ENCODE results near the gene SPOCK1. TPM values are rescaled to one million over a fixed set of nuclear protein-coding genes. Genes with fewer than 3 reads are reported as not detected.

SPOCK1 gene
- total and polyA plus RNA-seq, 4 donors = 0.07 to 0.18 (median 0.17) TPM; not detected in 1

DNA sequence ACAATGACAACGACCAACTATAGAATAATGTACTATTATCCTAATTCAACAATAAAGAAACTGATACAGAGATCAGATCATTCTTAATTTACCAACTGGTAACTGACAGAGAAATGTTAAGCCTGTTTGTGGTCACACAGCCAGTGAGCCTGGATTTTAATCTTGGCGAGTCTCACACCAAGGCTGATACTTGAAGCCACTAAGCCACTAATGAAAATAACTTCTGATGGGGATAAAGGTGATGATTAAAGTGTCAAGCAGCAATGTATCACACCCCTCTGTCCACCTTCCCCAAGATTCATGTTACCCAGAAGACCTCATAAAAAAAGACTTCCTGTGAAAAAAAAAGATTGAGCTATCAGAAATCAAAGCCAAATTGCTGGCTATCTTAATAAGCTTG is 350.5 kb downstream of the SPOCK1 start:
- Histone ChIP-seq H3K9ac (ENCODE audit: low read depth in 1 of 2, low read length in 2 of 2) (no peak overlapping the region), H3K36me3 (ENCODE audit: control insufficient read depth in 4 of 4, insufficient read depth in 3 of 4, low read depth in 1 of 4, low read length in 3 of 4) (no peaks in the 10 kb centered on the region), H3K27me3 (ENCODE audit: control insufficient read depth in 4 of 4, insufficient read depth in 4 of 4, low read length in 3 of 4) (no peaks in the 10 kb centered on the region), H3K4me1 (ENCODE audit: control insufficient read depth in 4 of 4, insufficient read depth in 4 of 4, low read length in 3 of 4) (peaks cover 0 to 1% (median 0%) of the 10 kb centered on the region in 4 donors), H3K9me3 (ENCODE audit: control insufficient read depth in 4 of 4, low read length in 3 of 4) (no peaks in the 10 kb centered on the region), H3K4me3 (ENCODE audit: low read depth in 1 of 3, low read length in 3 of 3) (no peak overlapping the region), H3K27ac (ENCODE audit: low read depth in 1 of 2, low read length in 2 of 2) (no peak overlapping the region)
- TF ChIP-seq JUND (IDR thresholded peaks at IDR 0.05) (no peak), TAF1 (conservative IDR thresholded peaks at IDR 0.05) (no peak), SP1 (IDR thresholded peaks at IDR 0.05) (no peak), HNF4A (conservative IDR thresholded peaks at IDR 0.05) (no peak), HNF4G (IDR thresholded peaks at IDR 0.05) (no peak), FOXA2 (IDR thresholded peaks at IDR 0.05) (no peak), GABPA (IDR thresholded peaks at IDR 0.05 in 1 of 2, conservative IDR thresholded peaks at IDR 0.05 in 1 of 2) (no peak), RAD21 (IDR thresholded peaks at IDR 0.05) (no peak), FOXA1 (IDR thresholded peaks at IDR 0.05) (no peak), EGR1 (IDR thresholded peaks at IDR 0.05; ENCODE audit: low read depth in 2 of 2) (no peak), YY1 (IDR thresholded peaks at IDR 0.05) (no peak), NR2F2 (IDR thresholded peaks at IDR 0.05) (no peak), RXRA (IDR thresholded peaks at IDR 0.05) (no peak)
- TF ChIP-seq, protein P1, sequence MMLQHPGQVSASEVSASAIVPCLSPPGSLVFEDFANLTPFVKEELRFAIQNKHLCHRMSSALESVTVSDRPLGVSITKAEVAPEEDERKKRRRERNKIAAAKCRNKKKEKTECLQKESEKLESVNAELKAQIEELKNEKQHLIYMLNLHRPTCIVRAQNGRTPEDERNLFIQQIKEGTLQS (IDR thresholded peaks at IDR 0.05) = no peak
- TF ChIP-seq, protein P2, sequence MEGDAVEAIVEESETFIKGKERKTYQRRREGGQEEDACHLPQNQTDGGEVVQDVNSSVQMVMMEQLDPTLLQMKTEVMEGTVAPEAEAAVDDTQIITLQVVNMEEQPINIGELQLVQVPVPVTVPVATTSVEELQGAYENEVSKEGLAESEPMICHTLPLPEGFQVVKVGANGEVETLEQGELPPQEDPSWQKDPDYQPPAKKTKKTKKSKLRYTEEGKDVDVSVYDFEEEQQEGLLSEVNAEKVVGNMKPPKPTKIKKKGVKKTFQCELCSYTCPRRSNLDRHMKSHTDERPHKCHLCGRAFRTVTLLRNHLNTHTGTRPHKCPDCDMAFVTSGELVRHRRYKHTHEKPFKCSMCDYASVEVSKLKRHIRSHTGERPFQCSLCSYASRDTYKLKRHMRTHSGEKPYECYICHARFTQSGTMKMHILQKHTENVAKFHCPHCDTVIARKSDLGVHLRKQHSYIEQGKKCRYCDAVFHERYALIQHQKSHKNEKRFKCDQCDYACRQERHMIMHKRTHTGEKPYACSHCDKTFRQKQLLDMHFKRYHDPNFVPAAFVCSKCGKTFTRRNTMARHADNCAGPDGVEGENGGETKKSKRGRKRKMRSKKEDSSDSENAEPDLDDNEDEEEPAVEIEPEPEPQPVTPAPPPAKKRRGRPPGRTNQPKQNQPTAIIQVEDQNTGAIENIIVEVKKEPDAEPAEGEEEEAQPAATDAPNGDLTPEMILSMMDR (IDR thresholded peaks at IDR 0.05; ENCODE audit: low read depth, low read length, missing input control) = no peak
- TF ChIP-seq, protein P3, sequence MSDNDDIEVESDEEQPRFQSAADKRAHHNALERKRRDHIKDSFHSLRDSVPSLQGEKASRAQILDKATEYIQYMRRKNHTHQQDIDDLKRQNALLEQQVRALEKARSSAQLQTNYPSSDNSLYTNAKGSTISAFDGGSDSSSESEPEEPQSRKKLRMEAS (IDR thresholded peaks at IDR 0.05) = no peak
- TF ChIP-seq, protein P4, sequence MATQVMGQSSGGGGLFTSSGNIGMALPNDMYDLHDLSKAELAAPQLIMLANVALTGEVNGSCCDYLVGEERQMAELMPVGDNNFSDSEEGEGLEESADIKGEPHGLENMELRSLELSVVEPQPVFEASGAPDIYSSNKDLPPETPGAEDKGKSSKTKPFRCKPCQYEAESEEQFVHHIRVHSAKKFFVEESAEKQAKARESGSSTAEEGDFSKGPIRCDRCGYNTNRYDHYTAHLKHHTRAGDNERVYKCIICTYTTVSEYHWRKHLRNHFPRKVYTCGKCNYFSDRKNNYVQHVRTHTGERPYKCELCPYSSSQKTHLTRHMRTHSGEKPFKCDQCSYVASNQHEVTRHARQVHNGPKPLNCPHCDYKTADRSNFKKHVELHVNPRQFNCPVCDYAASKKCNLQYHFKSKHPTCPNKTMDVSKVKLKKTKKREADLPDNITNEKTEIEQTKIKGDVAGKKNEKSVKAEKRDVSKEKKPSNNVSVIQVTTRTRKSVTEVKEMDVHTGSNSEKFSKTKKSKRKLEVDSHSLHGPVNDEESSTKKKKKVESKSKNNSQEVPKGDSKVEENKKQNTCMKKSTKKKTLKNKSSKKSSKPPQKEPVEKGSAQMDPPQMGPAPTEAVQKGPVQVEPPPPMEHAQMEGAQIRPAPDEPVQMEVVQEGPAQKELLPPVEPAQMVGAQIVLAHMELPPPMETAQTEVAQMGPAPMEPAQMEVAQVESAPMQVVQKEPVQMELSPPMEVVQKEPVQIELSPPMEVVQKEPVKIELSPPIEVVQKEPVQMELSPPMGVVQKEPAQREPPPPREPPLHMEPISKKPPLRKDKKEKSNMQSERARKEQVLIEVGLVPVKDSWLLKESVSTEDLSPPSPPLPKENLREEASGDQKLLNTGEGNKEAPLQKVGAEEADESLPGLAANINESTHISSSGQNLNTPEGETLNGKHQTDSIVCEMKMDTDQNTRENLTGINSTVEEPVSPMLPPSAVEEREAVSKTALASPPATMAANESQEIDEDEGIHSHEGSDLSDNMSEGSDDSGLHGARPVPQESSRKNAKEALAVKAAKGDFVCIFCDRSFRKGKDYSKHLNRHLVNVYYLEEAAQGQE (IDR thresholded peaks at IDR 0.05) = no peak
- TF ChIP-seq, protein P5, sequence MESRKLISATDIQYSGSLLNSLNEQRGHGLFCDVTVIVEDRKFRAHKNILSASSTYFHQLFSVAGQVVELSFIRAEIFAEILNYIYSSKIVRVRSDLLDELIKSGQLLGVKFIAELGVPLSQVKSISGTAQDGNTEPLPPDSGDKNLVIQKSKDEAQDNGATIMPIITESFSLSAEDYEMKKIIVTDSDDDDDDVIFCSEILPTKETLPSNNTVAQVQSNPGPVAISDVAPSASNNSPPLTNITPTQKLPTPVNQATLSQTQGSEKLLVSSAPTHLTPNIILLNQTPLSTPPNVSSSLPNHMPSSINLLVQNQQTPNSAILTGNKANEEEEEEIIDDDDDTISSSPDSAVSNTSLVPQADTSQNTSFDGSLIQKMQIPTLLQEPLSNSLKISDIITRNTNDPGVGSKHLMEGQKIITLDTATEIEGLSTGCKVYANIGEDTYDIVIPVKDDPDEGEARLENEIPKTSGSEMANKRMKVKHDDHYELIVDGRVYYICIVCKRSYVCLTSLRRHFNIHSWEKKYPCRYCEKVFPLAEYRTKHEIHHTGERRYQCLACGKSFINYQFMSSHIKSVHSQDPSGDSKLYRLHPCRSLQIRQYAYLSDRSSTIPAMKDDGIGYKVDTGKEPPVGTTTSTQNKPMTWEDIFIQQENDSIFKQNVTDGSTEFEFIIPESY (IDR thresholded peaks at IDR 0.05) = no peak
- WGBS = 50% methylated on average over 2 of the region's 2 CpGs
- DNase-seq (ENCODE audit: low spot score) = no peak
